ENCODE data around the gene UBR3. TPM values are rescaled to one million over a fixed set of nuclear protein-coding genes. Genes with fewer than 3 reads are reported as not detected.

The UBR3 gene
- total RNA-seq, 2 experiments from 2014 or later: 11.6 to 21.0 TPM

- POLR2A ChIA-PET: no interaction called here
Measured at GRCh38 chr2:169975221-169975620, 148.0 kb downstream of the UBR3 start.

DNA sequence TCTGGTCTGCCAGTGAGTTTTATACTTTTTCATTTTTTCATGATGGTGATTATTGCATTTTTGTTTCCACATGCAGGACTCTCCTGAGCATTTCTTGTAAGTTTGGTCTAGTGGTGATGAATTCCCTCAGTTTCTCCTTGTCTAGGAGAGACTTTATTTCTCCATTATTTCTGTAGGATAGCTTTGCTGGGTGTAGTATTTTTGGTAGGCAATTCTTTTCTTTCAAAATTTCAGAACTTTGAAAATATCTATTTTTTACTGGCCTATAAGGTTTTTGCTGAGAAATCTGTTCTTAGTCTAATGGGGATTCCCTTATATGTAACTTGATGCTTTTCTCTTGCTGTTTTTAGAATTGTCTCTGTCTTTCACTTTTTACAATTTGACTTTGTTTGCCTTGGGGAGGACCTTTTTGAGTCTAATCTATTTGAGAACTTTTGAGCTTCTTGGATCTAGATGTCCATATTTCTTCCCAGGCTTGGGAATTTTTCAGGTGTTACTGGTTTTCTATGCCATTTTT lies 149.1 kb downstream of the UBR3 start:
- intact Hi-C loops (cut with micrococcal nuclease; ENCODE audit: unreplicated experiment): no loop called here
- TF ChIP-seq EZH2phosphoT487 (IDR thresholded peaks at IDR 0.05; ENCODE audit: borderline replicate concordance, low read depth, low read length): no peak
- TF ChIP-seq CTCF (conservative IDR thresholded peaks at IDR 0.05; ENCODE audit: low read length): no peak
- H3K79me2 ChIP-seq (ENCODE audit: insufficient read depth, low read depth, low read length): no peaks in the 10 kb centered on the region
- peaks cover 8% of the 10 kb centered on the region; the same call in 1 of the 2 replicates for H3K9me3 ChIP-seq (ENCODE audit: low read length)
- H3K4me1 ChIP-seq (ENCODE audit: insufficient read depth, low read length, poor library complexity, severe bottlenecking): no peaks in the 10 kb centered on the region
- no peaks in the 10 kb centered on the region for H3K36me3 ChIP-seq (ENCODE audit: insufficient read depth, low read length)
- ChIA-PET CTCF (ENCODE audit: unreplicated experiment) (no interaction called here), POLR2A (no interaction called here)
- H3K27ac ChIP-seq (ENCODE audit: low read depth, low read length, poor library complexity, severe bottlenecking): no peak overlapping the region
- no TSS peak for BruUV-seq (replicated peaks)
- no peaks in the 10 kb centered on the region for H3K9me2 ChIP-seq (ENCODE audit: insufficient read depth, low read length)
- H4K20me1 ChIP-seq (ENCODE audit: insufficient read depth, low read length): no peaks in the 10 kb centered on the region
- DNase-seq (ENCODE audit: low spot score): no peak
- no peak overlapping the region for H2AFZ ChIP-seq (ENCODE audit: low read length)
- H3K4me3 ChIP-seq (ENCODE audit: low read depth, low read length, poor library complexity, severe bottlenecking): no peak overlapping the region
- H3K4me2 ChIP-seq (ENCODE audit: low read length): no peak overlapping the region

More at GRCh38 chr2:169975221-169975620, 148.0 kb downstream of the UBR3 start:
- CTCF ChIA-PET (ENCODE audit: unreplicated experiment): no interaction called here
- H2AFZ ChIP-seq (ENCODE audit: low read length): no peak overlapping the region
- no peaks in the 10 kb centered on the region for H4K20me1 ChIP-seq (ENCODE audit: insufficient read depth, low read length)
- H3K79me2 ChIP-seq (ENCODE audit: insufficient read depth, low read depth, low read length): no peaks in the 10 kb centered on the region
- H3K4me3 ChIP-seq (ENCODE audit: low read depth, low read length, poor library complexity, severe bottlenecking): no peak overlapping the region
- DNase-seq (ENCODE audit: low spot score): no peak
- intact Hi-C loops (cut with micrococcal nuclease; ENCODE audit: unreplicated experiment): no loop called here
- H3K9me3 ChIP-seq (ENCODE audit: low read length): peaks cover 8% of the 10 kb centered on the region; the same call in 1 of the 2 replicates
- BruUV-seq (replicated peaks): no TSS peak
- no peaks in the 10 kb centered on the region for H3K4me1 ChIP-seq (ENCODE audit: insufficient read depth, low read length, poor library complexity, severe bottlenecking)
- no peak overlapping the region for H3K4me2 ChIP-seq (ENCODE audit: low read length)
- no peak for TF ChIP-seq EZH2phosphoT487 (IDR thresholded peaks at IDR 0.05; ENCODE audit: borderline replicate concordance, low read depth, low read length)
- no peak for TF ChIP-seq CTCF (conservative IDR thresholded peaks at IDR 0.05; ENCODE audit: low read length)
- H3K9me2 ChIP-seq (ENCODE audit: insufficient read depth, low read length): no peaks in the 10 kb centered on the region
- H3K36me3 ChIP-seq (ENCODE audit: insufficient read depth, low read length): no peaks in the 10 kb centered on the region
- no peak overlapping the region for H3K27ac ChIP-seq (ENCODE audit: low read depth, low read length, poor library complexity, severe bottlenecking)

DNA sequence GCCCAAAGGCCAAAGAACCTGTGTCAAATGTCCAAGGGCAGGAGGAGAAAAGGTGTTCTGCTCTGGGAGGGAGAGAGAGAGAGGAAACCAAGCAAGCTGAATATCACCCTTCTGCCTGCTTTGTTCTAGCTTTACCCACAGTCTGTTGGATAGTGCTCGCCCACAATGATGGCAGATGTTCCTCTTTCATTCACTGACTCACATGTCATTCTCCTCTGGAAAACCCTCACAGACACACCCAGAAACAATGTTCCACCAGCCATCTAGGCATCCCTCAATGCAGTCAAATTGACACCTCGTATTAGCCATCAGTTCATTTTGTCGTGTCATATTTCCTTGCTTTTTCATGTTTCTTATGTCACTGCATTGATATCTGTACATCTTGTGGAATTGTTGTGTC lies 150.3 kb downstream of the UBR3 start:
- ChIA-PET POLR2A (no interaction called here), CTCF (ENCODE audit: unreplicated experiment) (no interaction called here)
- DNase-seq (ENCODE audit: low spot score): no peak
- Histone ChIP-seq H3K27ac (ENCODE audit: low read depth, low read length, poor library complexity, severe bottlenecking) (no peak overlapping the region), H2AFZ (ENCODE audit: low read length) (no peak overlapping the region), H3K9me2 (ENCODE audit: insufficient read depth, low read length) (no peaks in the 10 kb centered on the region), H3K4me2 (ENCODE audit: low read length) (no peak overlapping the region), H3K79me2 (ENCODE audit: insufficient read depth, low read depth, low read length) (no peaks in the 10 kb centered on the region), H3K4me3 (ENCODE audit: low read depth, low read length, poor library complexity, severe bottlenecking) (no peak overlapping the region), H3K4me1 (ENCODE audit: insufficient read depth, low read length, poor library complexity, severe bottlenecking) (no peaks in the 10 kb centered on the region), H4K20me1 (ENCODE audit: insufficient read depth, low read length) (no peaks in the 10 kb centered on the region), H3K36me3 (ENCODE audit: insufficient read depth, low read length) (no peaks in the 10 kb centered on the region), H3K9me3 (ENCODE audit: low read length) (peaks cover 8% of the 10 kb centered on the region; the same call in 1 of the 2 replicates)
- BruUV-seq (replicated peaks): no TSS peak
- intact Hi-C loops (cut with micrococcal nuclease; ENCODE audit: unreplicated experiment): no loop called here
- no peak for TF ChIP-seq CTCF (conservative IDR thresholded peaks at IDR 0.05; ENCODE audit: low read length)
- TF ChIP-seq EZH2phosphoT487 (IDR thresholded peaks at IDR 0.05; ENCODE audit: borderline replicate concordance, low read depth, low read length): no peak

All from OCI-LY7 (cell line).